Measurements from ENCODE around the gene PRKCQ. TPM values are rescaled to one million over a fixed set of nuclear protein-coding genes. Genes with fewer than 3 reads are reported as not detected.

The PRKCQ gene
- total RNA-seq, 3 donors from 2014 or later, result 1.5 to 2.2 (median 1.6) TPM

DNA sequence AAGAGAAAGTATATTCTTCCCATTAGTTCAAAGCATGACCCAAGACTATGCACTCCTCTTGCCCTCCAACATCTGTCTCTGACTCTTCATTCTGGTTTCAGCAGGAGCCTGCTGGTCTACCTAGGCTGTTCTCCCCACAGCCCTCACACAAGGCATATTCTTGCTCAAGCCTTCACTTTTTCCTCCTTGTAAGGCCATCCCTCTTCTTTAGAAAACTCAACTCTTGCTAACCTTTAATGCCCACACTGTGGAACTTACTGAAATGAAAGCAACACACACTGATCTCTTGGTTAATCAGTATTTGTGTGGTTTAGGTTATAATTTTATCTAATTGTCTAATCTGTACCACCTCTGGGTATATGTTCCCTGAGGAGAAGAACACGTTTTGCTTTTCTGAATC is 75.8 kb downstream of the PRKCQ start:
- intact Hi-C loops (cut with DNase I, micrococcal nuclease), result no loop called here
- H3K9me3 ChIP-seq, result no peaks in the 10 kb centered on the region
- TF ChIP-seq, protein P1, sequence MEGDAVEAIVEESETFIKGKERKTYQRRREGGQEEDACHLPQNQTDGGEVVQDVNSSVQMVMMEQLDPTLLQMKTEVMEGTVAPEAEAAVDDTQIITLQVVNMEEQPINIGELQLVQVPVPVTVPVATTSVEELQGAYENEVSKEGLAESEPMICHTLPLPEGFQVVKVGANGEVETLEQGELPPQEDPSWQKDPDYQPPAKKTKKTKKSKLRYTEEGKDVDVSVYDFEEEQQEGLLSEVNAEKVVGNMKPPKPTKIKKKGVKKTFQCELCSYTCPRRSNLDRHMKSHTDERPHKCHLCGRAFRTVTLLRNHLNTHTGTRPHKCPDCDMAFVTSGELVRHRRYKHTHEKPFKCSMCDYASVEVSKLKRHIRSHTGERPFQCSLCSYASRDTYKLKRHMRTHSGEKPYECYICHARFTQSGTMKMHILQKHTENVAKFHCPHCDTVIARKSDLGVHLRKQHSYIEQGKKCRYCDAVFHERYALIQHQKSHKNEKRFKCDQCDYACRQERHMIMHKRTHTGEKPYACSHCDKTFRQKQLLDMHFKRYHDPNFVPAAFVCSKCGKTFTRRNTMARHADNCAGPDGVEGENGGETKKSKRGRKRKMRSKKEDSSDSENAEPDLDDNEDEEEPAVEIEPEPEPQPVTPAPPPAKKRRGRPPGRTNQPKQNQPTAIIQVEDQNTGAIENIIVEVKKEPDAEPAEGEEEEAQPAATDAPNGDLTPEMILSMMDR (IDR thresholded peaks at IDR 0.05), result no peak
- H3K4me3 ChIP-seq, result no peak overlapping the region
- no peaks in the 10 kb centered on the region for H3K36me3 ChIP-seq (ENCODE audit: low read depth)
- DNase-seq, result no peak
- no peak for ATAC-seq
- H3K4me1 ChIP-seq (ENCODE audit: low read depth), result no peaks in the 10 kb centered on the region

DNA sequence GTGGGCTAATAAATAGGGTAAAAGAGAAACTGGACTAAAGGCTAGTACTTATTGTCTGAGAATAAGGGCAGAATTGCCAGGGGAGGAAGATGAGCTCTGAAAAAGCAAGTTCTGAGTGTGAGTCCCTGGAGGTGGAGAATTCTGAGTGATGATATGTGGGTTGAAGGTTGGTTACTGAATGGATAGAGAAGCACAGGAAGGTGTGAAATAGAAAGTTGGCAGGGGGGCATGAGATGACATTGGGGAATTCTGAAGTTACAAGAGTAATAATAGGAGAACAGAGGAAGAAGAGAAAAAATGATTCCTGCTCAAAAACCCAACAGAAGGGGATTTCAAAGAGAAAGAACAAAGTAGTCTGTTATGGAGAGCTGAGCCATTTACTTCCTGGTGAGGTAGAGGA is 76.9 kb downstream of the PRKCQ start:
- ATAC-seq, result no peak
- TF ChIP-seq, protein P1 (IDR thresholded peaks at IDR 0.05), result no peak
- no peaks in the 10 kb centered on the region for H3K36me3 ChIP-seq (ENCODE audit: low read depth)
- H3K9me3 ChIP-seq, result no peaks in the 10 kb centered on the region
- intact Hi-C loops (cut with DNase I, micrococcal nuclease), result no loop called here
- DNase-seq, result no peak
- no peaks in the 10 kb centered on the region for H3K4me1 ChIP-seq (ENCODE audit: low read depth)
- no peak overlapping the region for H3K4me3 ChIP-seq

DNA sequence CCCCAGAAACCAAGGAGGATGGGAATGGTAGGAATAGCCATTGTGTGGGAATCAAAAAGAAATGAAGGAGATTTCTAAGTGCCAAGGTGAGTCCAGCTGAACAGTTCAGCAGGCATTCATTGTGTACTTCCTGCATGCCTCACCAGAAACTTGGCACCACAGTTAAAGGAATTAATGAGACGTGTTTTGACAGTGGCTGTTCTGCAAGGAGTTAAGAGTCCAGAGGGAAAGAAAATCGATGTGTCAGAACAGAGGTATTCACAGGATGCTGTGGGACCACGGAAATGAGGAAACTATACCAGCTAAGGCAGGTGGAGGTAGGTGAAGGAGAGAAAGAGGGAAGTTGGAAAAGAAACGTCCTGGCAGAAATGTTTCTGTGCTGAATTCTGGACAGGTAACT is 78.1 kb downstream of the PRKCQ start:
- Histone ChIP-seq H3K4me1 (ENCODE audit: low read depth) (no peaks in the 10 kb centered on the region), H3K4me3 (no peak overlapping the region), H3K9me3 (no peaks in the 10 kb centered on the region), H3K36me3 (ENCODE audit: low read depth) (no peaks in the 10 kb centered on the region)
- TF ChIP-seq, protein P1 (IDR thresholded peaks at IDR 0.05), result no peak
- ATAC-seq (no peak), DNase-seq (no peak)
- intact Hi-C loops (cut with DNase I, micrococcal nuclease), result no loop called here

DNA sequence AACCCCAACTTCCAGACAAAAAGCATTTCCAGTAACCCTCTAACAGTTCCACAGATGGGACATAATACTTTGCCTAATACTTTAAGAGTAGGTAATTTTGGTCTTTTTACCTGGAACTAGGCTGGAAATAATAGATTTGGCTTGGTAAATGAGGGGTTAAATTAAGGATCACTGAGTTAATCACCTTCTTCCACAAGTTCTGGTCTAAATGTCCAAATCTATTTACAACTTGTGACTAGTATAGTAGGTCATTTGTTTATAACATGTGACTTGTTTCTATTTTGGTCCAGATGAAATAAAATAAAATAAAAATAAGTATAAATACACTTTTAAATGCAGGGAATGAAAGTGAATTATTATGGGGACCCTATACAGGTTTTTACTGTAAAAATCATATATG is 80.1 kb downstream of the PRKCQ start:
- TF ChIP-seq, protein P1 (IDR thresholded peaks at IDR 0.05), result no peak
- ATAC-seq, result no peak

DNA sequence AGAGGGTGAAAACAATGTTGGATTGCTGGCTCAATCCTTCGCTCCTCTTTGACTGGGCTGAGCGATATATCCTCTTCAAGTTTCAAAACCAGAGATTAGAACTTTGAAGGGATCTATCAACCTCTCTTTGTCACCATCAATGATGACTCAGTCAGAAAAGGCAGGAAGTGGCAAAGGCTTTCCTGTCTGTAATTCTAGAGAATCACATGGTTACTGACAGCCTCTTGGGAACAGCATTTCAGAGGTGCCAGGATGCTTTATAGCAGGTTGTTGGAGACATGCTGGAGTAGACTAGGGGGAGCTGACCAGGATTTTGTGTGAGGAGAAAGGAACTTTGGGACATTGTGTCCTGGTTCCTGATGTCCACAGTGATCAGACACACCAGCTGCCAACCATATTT is 81.3 kb downstream of the PRKCQ start:
- intact Hi-C loops (cut with DNase I, micrococcal nuclease), result no loop called here
- no peak overlapping the region for H3K4me3 ChIP-seq
- TF ChIP-seq, protein P1 (IDR thresholded peaks at IDR 0.05), result no peak
- H3K36me3 ChIP-seq (ENCODE audit: low read depth), result no peaks in the 10 kb centered on the region
- ATAC-seq (peak; percentile 73), DNase-seq (peak in 1 of 3 donors; percentile 22)
- H3K4me1 ChIP-seq (ENCODE audit: low read depth), result no peaks in the 10 kb centered on the region
- no peaks in the 10 kb centered on the region for H3K9me3 ChIP-seq

More for the DNA sequence above, 80.1 kb downstream of the PRKCQ start:
- DNase-seq, result no peak
- intact Hi-C loops (cut with DNase I, micrococcal nuclease), result no loop called here
- no peaks in the 10 kb centered on the region for H3K9me3 ChIP-seq
- no peak overlapping the region for H3K4me3 ChIP-seq
- no peaks in the 10 kb centered on the region for H3K4me1 ChIP-seq (ENCODE audit: low read depth)
- no peaks in the 10 kb centered on the region for H3K36me3 ChIP-seq (ENCODE audit: low read depth)

DNA sequence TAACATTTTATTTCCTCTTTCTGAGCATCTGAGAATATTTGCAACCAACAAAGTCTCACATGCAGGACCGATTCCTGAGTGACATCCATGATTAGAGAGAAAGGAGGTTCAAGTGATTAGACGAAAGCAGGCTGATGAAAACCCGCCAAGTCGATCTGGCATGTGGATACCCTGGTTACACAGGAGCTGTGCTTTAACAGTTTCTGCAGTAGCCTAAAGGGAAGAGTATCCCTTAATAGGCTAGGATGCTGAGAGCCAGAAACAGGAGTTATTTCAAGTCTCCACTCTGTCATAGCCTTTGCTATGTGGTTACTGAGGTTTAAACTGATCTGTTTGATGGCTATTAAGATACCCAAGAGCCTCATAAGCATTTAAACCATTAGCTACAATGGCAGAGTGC is 82.5 kb downstream of the PRKCQ start:
- ATAC-seq (no peak), DNase-seq (no peak)
- TF ChIP-seq, protein P1 (IDR thresholded peaks at IDR 0.05), result no peak
- Histone ChIP-seq H3K4me1 (ENCODE audit: low read depth) (no peaks in the 10 kb centered on the region), H3K9me3 (no peaks in the 10 kb centered on the region), H3K36me3 (ENCODE audit: low read depth) (no peaks in the 10 kb centered on the region), H3K4me3 (no peak overlapping the region)
- intact Hi-C loops (cut with DNase I, micrococcal nuclease), result no loop called here
